ENCODE data around the gene EFCAB6. TPM values are rescaled to one million over a fixed set of nuclear protein-coding genes. Genes with fewer than 3 reads are reported as not detected.

EFCAB6 gene
- total and polyA plus RNA-seq, 12 donors = 1.6 to 4.8 (median 2.9) TPM

GRCh38 chr22:43504666-43505261, 307.3 kb downstream of the EFCAB6 start:
- Histone ChIP-seq H3K4me3 (no peak overlapping the region), H3K27me3 (no peaks in the 10 kb centered on the region), H3K9me3 (replicated peaks in 1 of 3) (no peaks in the 10 kb centered on the region), H3K4me1 (replicated peaks in 1 of 2) (no peaks in the 10 kb centered on the region), H3K36me3 (replicated peaks in 1 of 2) (no peaks in the 10 kb centered on the region), H3K27ac (no peak overlapping the region)
- DNase-seq = no peak
- 88 to 94% (median 93%) methylated on average over 7 of the region's 7 CpGs for WGBS, 4 donors
- TF ChIP-seq CTCF (IDR thresholded peaks at IDR 0.05) = no peak
- no peak for TF ChIP-seq POLR2A (IDR thresholded peaks at IDR 0.05)
- intact Hi-C loops (cut with DNase I) = no loop called here

- no peak for TF ChIP-seq POLR2A (IDR thresholded peaks at IDR 0.05)
- no peak for TF ChIP-seq CTCF (IDR thresholded peaks at IDR 0.05)
- 85 to 93% (median 87%) methylated on average over 3 of the region's 3 CpGs for WGBS, 4 donors
- DNase-seq = no peak
- H3K9me3 ChIP-seq (replicated peaks in 1 of 3) = no peaks in the 10 kb centered on the region
- no peak overlapping the region for H3K27ac ChIP-seq
- H3K27me3 ChIP-seq = no peaks in the 10 kb centered on the region
- H3K4me3 ChIP-seq = no peak overlapping the region
- no peaks in the 10 kb centered on the region for H3K36me3 ChIP-seq (replicated peaks in 1 of 2)
- intact Hi-C loops (cut with DNase I) = no loop called here
- H3K4me1 ChIP-seq (replicated peaks in 1 of 2) = no peaks in the 10 kb centered on the region
Measured at GRCh38 chr22:43504068-43504467, 308.0 kb downstream of the EFCAB6 start.

GRCh38 chr22:43502306-43502874, 309.7 kb downstream of the EFCAB6 start:
- no peak overlapping the region for H3K27ac ChIP-seq
- H3K4me1 ChIP-seq (replicated peaks in 1 of 2) = no peaks in the 10 kb centered on the region
- TF ChIP-seq POLR2A (IDR thresholded peaks at IDR 0.05) = no peak
- no peak for TF ChIP-seq CTCF (IDR thresholded peaks at IDR 0.05)
- DNase-seq = no peak
- WGBS, 4 donors = 73 to 83% (median 79%) methylated on average over 11 to 20 of the region's 20 CpGs
- intact Hi-C loops (cut with DNase I) = no loop called here
- no peaks in the 10 kb centered on the region for H3K27me3 ChIP-seq
- no peaks in the 10 kb centered on the region for H3K9me3 ChIP-seq (replicated peaks in 1 of 3)
- no peaks in the 10 kb centered on the region for H3K36me3 ChIP-seq (replicated peaks in 1 of 2)
- no peak overlapping the region for H3K4me3 ChIP-seq

GRCh38 chr22:43501878-43502277, 310.2 kb downstream of the EFCAB6 start:
- H3K9me3 ChIP-seq (replicated peaks in 1 of 3) = no peaks in the 10 kb centered on the region
- DNase-seq = no peak
- no peaks in the 10 kb centered on the region for H3K36me3 ChIP-seq (replicated peaks in 1 of 2)
- H3K27ac ChIP-seq = no peak overlapping the region
- H3K4me1 ChIP-seq (replicated peaks in 1 of 2) = no peaks in the 10 kb centered on the region
- TF ChIP-seq POLR2A (IDR thresholded peaks at IDR 0.05) (no peak), CTCF (IDR thresholded peaks at IDR 0.05) (no peak)
- intact Hi-C loops (cut with DNase I) = no loop called here
- no peaks in the 10 kb centered on the region for H3K27me3 ChIP-seq
- 64 to 71% (median 66%) methylated on average over 8 to 11 of the region's 11 CpGs for WGBS, 4 donors
- no peak overlapping the region for H3K4me3 ChIP-seq

Data from adrenal gland (tissue), 12 donors.